B cell (primary cell): ENCODE results near the gene REC8. TPM values are rescaled to one million over a fixed set of nuclear protein-coding genes. Genes with fewer than 3 reads are reported as not detected.

Source experiments
- ATAC-seq: fragments of 200-7000 bp; cut with Tn5 transposase; one replicate; pipeline ENCODE4 v1.10.0; 2021; ENCODE audit warnings: low read depth, mild to moderate bottlenecking, moderate number of reproducible peaks, moderate library complexity
- CTCF ChIA-PET: fragments of 350-600 bp; sonication (Branson Sonifier 250); formaldehyde crosslinking; loops from one replicate; lab custom pipeline; 2021; ENCODE audit warnings: antibody characterized with exemption, inconsistent platforms; lab: Charles Lee
- POLR2A ChIA-PET: fragments of 350-600 bp; sonication (Branson Sonifier 250); formaldehyde crosslinking; loops from one replicate; lab custom pipeline; 2021; ENCODE audit warnings: antibody characterized with exemption; lab: Charles Lee
- DNase-seq: peaks from one replicate; pipeline ENCODE4 v3.0.0; 2013
- H2AFZ ChIP-seq: 2 replicates; pipeline ENCODE4 v1.6.1; 2012; ENCODE audit warnings: mild to moderate bottlenecking, low read depth, low read length; ENCODE audit not compliant: insufficient read depth, poor library complexity, severe bottlenecking
- H3K27ac ChIP-seq, 2 donors: 1 replicate in 1 of 2; 2 replicates in 1 of 2; pipeline ENCODE4 v1.5.1; 2012 to 2013; ENCODE audit warnings: low read length in 2 of 2, mild to moderate bottlenecking in 2 of 2, moderate library complexity in 1 of 2
- H3K27me3 ChIP-seq, 4 experiments: fragments of 200-600 bp in 1 of 4; sonication (generic) in 1 of 4; replicated peaks in 1 of 4; 1 replicate in 2 of 4; 2 replicates in 2 of 4; pipeline versions ENCODE4 v1.6.1 to v1.7.0; 2013 to 2016; ENCODE audit warnings: low read length in 3 of 4, mild to moderate bottlenecking in 2 of 4, mixed read lengths in 1 of 4, moderate library complexity in 1 of 4; ENCODE audit not compliant: insufficient read depth in 4 of 4, control insufficient read depth in 3 of 4; ENCODE audit errors: control extremely low read depth in 1 of 4
- H3K36me3 ChIP-seq, 2 experiments: replicated peaks in 1 of 2; 1 replicate in 1 of 2; 2 replicates in 1 of 2; pipeline versions ENCODE4 v1.6.1 to v1.7.1; 2013; ENCODE audit warnings: low read length in 1 of 2; ENCODE audit not compliant: insufficient read depth in 2 of 2, control insufficient read depth in 1 of 2; ENCODE audit errors: control extremely low read depth in 1 of 2, extremely low read depth in 1 of 2
- H3K4me1 ChIP-seq, 2 donors: fragments of 200-600 bp in 1 of 2; sonication (generic) in 1 of 2; 1 replicate in 1 of 2; 2 replicates in 1 of 2; pipeline versions ENCODE4 v1.5.1 to v1.6.1; 2013 to 2017; ENCODE audit warnings: low read length in 2 of 2; ENCODE audit not compliant: control insufficient read depth in 2 of 2, insufficient read depth in 2 of 2
- H3K4me2 ChIP-seq: replicated peaks from 2 replicates; pipeline ENCODE3; 2012; ENCODE audit warnings: mild to moderate bottlenecking, low read depth, low read length; ENCODE audit not compliant: poor library complexity, severe bottlenecking
- H3K4me3 ChIP-seq, 5 experiments: fragments of 200-600 bp in 1 of 5; sonication (generic) in 1 of 5; 1 replicate in 3 of 5; 2 replicates in 2 of 5; pipeline versions ENCODE4 v1.5.1 to v1.7.0; 2011 to 2016; ENCODE audit warnings: low read length in 4 of 5, mild to moderate bottlenecking in 4 of 5, low read depth in 2 of 5, control low read depth in 1 of 5, moderate library complexity in 1 of 5; ENCODE audit not compliant: insufficient read depth in 1 of 5; ENCODE audit errors: control extremely low read depth in 1 of 5, extremely low read depth in 1 of 5
- H3K79me2 ChIP-seq: fragments of 200-600 bp; sonication (generic); one replicate; pipeline ENCODE4 v1.6.0; 2016; ENCODE audit warnings: low read length; ENCODE audit not compliant: control insufficient read depth, insufficient read depth
- H3K9ac ChIP-seq: fragments of 200-600 bp; sonication (generic); 2 replicates; pipeline ENCODE4 v1.6.1; 2017; ENCODE audit warnings: mild to moderate bottlenecking, low read length, moderate library complexity
- H3K9me3 ChIP-seq, 3 donors: one replicate each; pipeline versions ENCODE4 v1.6.1 to v1.7.1; 2013; ENCODE audit warnings: low read length in 2 of 3; ENCODE audit not compliant: control insufficient read depth in 2 of 3, insufficient read depth in 1 of 3; ENCODE audit errors: control extremely low read depth in 1 of 3
- H4K20me1 ChIP-seq: 2 replicates; pipeline ENCODE4 v1.6.0; 2012; ENCODE audit warnings: mild to moderate bottlenecking, low read length; ENCODE audit not compliant: insufficient read depth, control insufficient read depth, poor library complexity, severe bottlenecking
- H3K27ac Mint-ChIP-seq: one replicate; pipeline ENCODE4 v1.8.0; 2021; ENCODE audit warnings: mixed read lengths
- H3K27me3 Mint-ChIP-seq: one replicate; pipeline ENCODE4 v1.8.0; 2021; ENCODE audit warnings: mixed read lengths
- H3K4me1 Mint-ChIP-seq: one replicate; pipeline ENCODE4 v1.8.0; 2021; ENCODE audit warnings: mixed read lengths
- H3K4me3 Mint-ChIP-seq: one replicate; pipeline ENCODE4 v1.8.0; 2021; ENCODE audit warnings: mixed read lengths
- H3K9me3 Mint-ChIP-seq: one replicate; pipeline ENCODE4 v1.8.0; 2022; ENCODE audit warnings: mixed read lengths; ENCODE audit not compliant: insufficient read depth
- EZH2 ChIP-seq: IDR thresholded peaks from 2 replicates; pipeline ENCODE4 v1.6.1; 2012; ENCODE audit warnings: borderline replicate concordance, low read depth, mild to moderate bottlenecking, moderate library complexity, low read length; ENCODE audit not compliant: insufficient read depth, poor library complexity, severe bottlenecking
- WGBS: methylation state at CpG from one replicate; pipeline ENCODE4 v1.1.5; 2013; ENCODE audit warnings: missing lambda C conversion rate; ENCODE audit not compliant: insufficient coverage; 5-methylcytosine and 5-hydroxymethylcytosine counted together
- intact Hi-C: fragments of 100-400 bp; cut with micrococcal nuclease; formaldehyde crosslinking; loops from one replicate; pipeline ENCODE4 v1.10.0; 2022
- polyA plus RNA-seq: library from polyadenylated mRNA; depleted of rRNA; stranded (reverse); fragments of >200 nt; gene quantifications from 2 replicates; pipeline ENCODE4 v1.2.3, GENCODE V29; 2012
- total RNA-seq, 2 donors: library from RNA; stranded (reverse); fragments of 120-200 nt in 1 of 2; gene quantifications; 1 replicate in 1 of 2; 2 replicates in 1 of 2; pipeline versions ENCODE4 v1.2.3 to v1.2.4, GENCODE V29; 2013 to 2022
- TF ChIP-seq, protein P1 (sequence below): fragments of 200-600 bp; IDR thresholded peaks from one replicate; pipeline ENCODE4 v1.8.0; 2022; ENCODE audit warnings: antibody characterized with exemption, mild to moderate bottlenecking

Gene REC8
- total and polyA plus RNA-seq, 2 donors (not counting 1 experiment from before 2014, with no cell fraction given), result 34.0 to 62.1 TPM

- Histone ChIP-seq H3K79me2 (peaks cover 41% of the 10 kb centered on the region), H4K20me1 (peaks cover 44% of the 10 kb centered on the region), H3K27me3 (no peaks in the 10 kb centered on the region), H3K4me3 (peak within 1 kb of the TSS; percentile 69 to 100 (median 91)), H3K36me3 (peaks cover 3 to 68% of the 10 kb centered on the region in 2 experiments), H3K27ac (peak within 1 kb of the TSS; percentile 85 to 88), H2AFZ (peak within 1 kb of the TSS; percentile 60), H3K9me3 (no peaks in the 10 kb centered on the region), H3K9ac (peak within 1 kb of the TSS; percentile 76), H3K4me2 (peak within 1 kb of the TSS; percentile 77), H3K4me1 (peaks cover 29 to 39% of the 10 kb centered on the region in 2 donors)
- peak within 1 kb of the TSS; percentile 100 for H3K4me3 Mint-ChIP-seq
- ChIA-PET CTCF (interaction anchor here (0.6 to 3.8 kb wide), 36 partner anchors 9 to 529 kb away, joined by 3 to 63 read pairs (median 8); partner anchors contain the start of genes CHMP4A, CIDEB, DCAF11 and EMC9), POLR2A (interaction anchor here (0.5 to 3.8 kb wide), 22 partner anchors 8 to 1233 kb away, joined by 3 to 35 read pairs (median 6); partner anchors contain the start of genes CHMP4A, DCAF11, DHRS1 and EMC9)
- 0% methylated on average over 9 of the region's 12 CpGs for WGBS
- TF ChIP-seq, protein P1, sequence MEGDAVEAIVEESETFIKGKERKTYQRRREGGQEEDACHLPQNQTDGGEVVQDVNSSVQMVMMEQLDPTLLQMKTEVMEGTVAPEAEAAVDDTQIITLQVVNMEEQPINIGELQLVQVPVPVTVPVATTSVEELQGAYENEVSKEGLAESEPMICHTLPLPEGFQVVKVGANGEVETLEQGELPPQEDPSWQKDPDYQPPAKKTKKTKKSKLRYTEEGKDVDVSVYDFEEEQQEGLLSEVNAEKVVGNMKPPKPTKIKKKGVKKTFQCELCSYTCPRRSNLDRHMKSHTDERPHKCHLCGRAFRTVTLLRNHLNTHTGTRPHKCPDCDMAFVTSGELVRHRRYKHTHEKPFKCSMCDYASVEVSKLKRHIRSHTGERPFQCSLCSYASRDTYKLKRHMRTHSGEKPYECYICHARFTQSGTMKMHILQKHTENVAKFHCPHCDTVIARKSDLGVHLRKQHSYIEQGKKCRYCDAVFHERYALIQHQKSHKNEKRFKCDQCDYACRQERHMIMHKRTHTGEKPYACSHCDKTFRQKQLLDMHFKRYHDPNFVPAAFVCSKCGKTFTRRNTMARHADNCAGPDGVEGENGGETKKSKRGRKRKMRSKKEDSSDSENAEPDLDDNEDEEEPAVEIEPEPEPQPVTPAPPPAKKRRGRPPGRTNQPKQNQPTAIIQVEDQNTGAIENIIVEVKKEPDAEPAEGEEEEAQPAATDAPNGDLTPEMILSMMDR, result peak; percentile 81
- TF ChIP-seq EZH2, result no peak
- H3K27me3 Mint-ChIP-seq, result no peaks in the 10 kb centered on the region
- no peaks in the 10 kb centered on the region for H3K9me3 Mint-ChIP-seq
- ATAC-seq (peak; percentile 94), DNase-seq (peak; percentile 97)
- peak within 1 kb of the TSS; percentile 99 for H3K27ac Mint-ChIP-seq
- intact Hi-C loops, result loop anchor here (1.0 to 5.0 kb wide), 14 partner anchors 10 to 138 kb away; partner anchors contain the start of genes DCAF11, DHRS1, EMC9 and GMPR2
- peaks cover 42% of the 10 kb centered on the region for H3K4me1 Mint-ChIP-seq
These were observed 10.8 kb upstream of the REC8 start, which contains the start of gene IRF9 for GRCh38 chr14:24160850-24161804. Gene IRF9, plus strand, starts transcription at chr14:24161265. Its CDS starts 880 bp downstream, at chr14:24162145.
